ENCODE results near the gene TANGO6.

Gene TANGO6

GRCh38 chr16:68869492-68870088 lies 26.3 kb downstream of the TANGO6 start:
- Histone ChIP-seq H3K9me3 (ENCODE audit: control insufficient read depth, low read depth, low read length) (no peaks in the 10 kb centered on the region), H3K36me3 (ENCODE audit: control insufficient read depth, low read depth, low read length) (no peaks in the 10 kb centered on the region), H3K9ac (ENCODE audit: low read length) (no peak overlapping the region), H3K4me1 (ENCODE audit: control insufficient read depth, low read depth, low read length) (peaks cover 11% of the 10 kb centered on the region), H3K27ac (ENCODE audit: low read length) (no peak overlapping the region), H3K4me3 (ENCODE audit: low read length) (no peak overlapping the region), H3K27me3 (ENCODE audit: control insufficient read depth, insufficient read depth, low read length) (no peaks in the 10 kb centered on the region)

- no peak overlapping the region for H3K4me3 ChIP-seq (ENCODE audit: low read length)
- H3K27me3 ChIP-seq (ENCODE audit: control insufficient read depth, insufficient read depth, low read length) = no peaks in the 10 kb centered on the region
- H3K27ac ChIP-seq (ENCODE audit: low read length) = no peak overlapping the region
- no peak overlapping the region for H3K9ac ChIP-seq (ENCODE audit: low read length)
- peaks cover 11% of the 10 kb centered on the region for H3K4me1 ChIP-seq (ENCODE audit: control insufficient read depth, low read depth, low read length)
- H3K36me3 ChIP-seq (ENCODE audit: control insufficient read depth, low read depth, low read length) = peaks cover 5% of the 10 kb centered on the region
- H3K9me3 ChIP-seq (ENCODE audit: control insufficient read depth, low read depth, low read length) = no peaks in the 10 kb centered on the region
Observed at GRCh38 chr16:68873635-68874471, 30.5 kb downstream of the TANGO6 start.

GRCh38 chr16:68875871-68876270 lies 32.5 kb downstream of the TANGO6 start:
- Histone ChIP-seq H3K4me1 (ENCODE audit: control insufficient read depth, low read depth, low read length) (no peaks in the 10 kb centered on the region), H3K4me3 (ENCODE audit: low read length) (no peak overlapping the region), H3K27ac (ENCODE audit: low read length) (no peak overlapping the region), H3K9ac (ENCODE audit: low read length) (no peak overlapping the region), H3K36me3 (ENCODE audit: control insufficient read depth, low read depth, low read length) (peaks cover 5% of the 10 kb centered on the region), H3K27me3 (ENCODE audit: control insufficient read depth, insufficient read depth, low read length) (no peaks in the 10 kb centered on the region), H3K9me3 (ENCODE audit: control insufficient read depth, low read depth, low read length) (no peaks in the 10 kb centered on the region)

GRCh38 chr16:68883685-68884084 lies 40.4 kb downstream of the TANGO6 start:
- Histone ChIP-seq H3K9me3 (ENCODE audit: control insufficient read depth, low read depth, low read length) (no peaks in the 10 kb centered on the region), H3K9ac (ENCODE audit: low read length) (no peak overlapping the region)

GRCh38 chr16:68884401-68884800 lies 41.1 kb downstream of the TANGO6 start:
- H3K4me1 ChIP-seq (ENCODE audit: control insufficient read depth, low read depth, low read length) = no peaks in the 10 kb centered on the region
- no peak overlapping the region for H3K9ac ChIP-seq (ENCODE audit: low read length)
- no peak overlapping the region for H3K4me3 ChIP-seq (ENCODE audit: low read length)
- H3K27me3 ChIP-seq (ENCODE audit: control insufficient read depth, insufficient read depth, low read length) = no peaks in the 10 kb centered on the region
- H3K36me3 ChIP-seq (ENCODE audit: control insufficient read depth, low read depth, low read length) = no peaks in the 10 kb centered on the region
- H3K27ac ChIP-seq (ENCODE audit: low read length) = no peak overlapping the region
- no peaks in the 10 kb centered on the region for H3K9me3 ChIP-seq (ENCODE audit: control insufficient read depth, low read depth, low read length)

More at GRCh38 chr16:68883685-68884084, 40.4 kb downstream of the TANGO6 start:
- Histone ChIP-seq H3K27me3 (ENCODE audit: control insufficient read depth, insufficient read depth, low read length) (no peaks in the 10 kb centered on the region), H3K36me3 (ENCODE audit: control insufficient read depth, low read depth, low read length) (no peaks in the 10 kb centered on the region), H3K4me1 (ENCODE audit: control insufficient read depth, low read depth, low read length) (no peaks in the 10 kb centered on the region), H3K27ac (ENCODE audit: low read length) (no peak overlapping the region), H3K4me3 (ENCODE audit: low read length) (no peak overlapping the region)

GRCh38 chr16:68884861-68885720 lies 41.8 kb downstream of the TANGO6 start:
- Histone ChIP-seq H3K4me1 (ENCODE audit: control insufficient read depth, low read depth, low read length) (no peaks in the 10 kb centered on the region), H3K27me3 (ENCODE audit: control insufficient read depth, insufficient read depth, low read length) (no peaks in the 10 kb centered on the region), H3K9ac (ENCODE audit: low read length) (no peak overlapping the region), H3K36me3 (ENCODE audit: control insufficient read depth, low read depth, low read length) (no peaks in the 10 kb centered on the region), H3K4me3 (ENCODE audit: low read length) (no peak overlapping the region), H3K9me3 (ENCODE audit: control insufficient read depth, low read depth, low read length) (no peaks in the 10 kb centered on the region), H3K27ac (ENCODE audit: low read length) (no peak overlapping the region)

GRCh38 chr16:68887107-68887506 lies 43.8 kb downstream of the TANGO6 start:
- H3K27me3 ChIP-seq (ENCODE audit: control insufficient read depth, insufficient read depth, low read length) = no peaks in the 10 kb centered on the region
- no peak overlapping the region for H3K9ac ChIP-seq (ENCODE audit: low read length)
- no peak overlapping the region for H3K27ac ChIP-seq (ENCODE audit: low read length)
- no peaks in the 10 kb centered on the region for H3K36me3 ChIP-seq (ENCODE audit: control insufficient read depth, low read depth, low read length)
- H3K9me3 ChIP-seq (ENCODE audit: control insufficient read depth, low read depth, low read length) = no peaks in the 10 kb centered on the region
- no peak overlapping the region for H3K4me3 ChIP-seq (ENCODE audit: low read length)
- H3K4me1 ChIP-seq (ENCODE audit: control insufficient read depth, low read depth, low read length) = no peaks in the 10 kb centered on the region

GRCh38 chr16:68889508-68890150 lies 46.3 kb downstream of the TANGO6 start:
- H3K9ac ChIP-seq (ENCODE audit: low read length) = no peak overlapping the region
- no peaks in the 10 kb centered on the region for H3K4me1 ChIP-seq (ENCODE audit: control insufficient read depth, low read depth, low read length)
- H3K4me3 ChIP-seq (ENCODE audit: low read length) = no peak overlapping the region
- H3K36me3 ChIP-seq (ENCODE audit: control insufficient read depth, low read depth, low read length) = no peaks in the 10 kb centered on the region
- no peaks in the 10 kb centered on the region for H3K9me3 ChIP-seq (ENCODE audit: control insufficient read depth, low read depth, low read length)
- H3K27ac ChIP-seq (ENCODE audit: low read length) = no peak overlapping the region
- no peaks in the 10 kb centered on the region for H3K27me3 ChIP-seq (ENCODE audit: control insufficient read depth, insufficient read depth, low read length)

- Histone ChIP-seq H3K9me3 (ENCODE audit: control insufficient read depth, low read depth, low read length) (no peaks in the 10 kb centered on the region), H3K27me3 (ENCODE audit: control insufficient read depth, insufficient read depth, low read length) (no peaks in the 10 kb centered on the region), H3K27ac (ENCODE audit: low read length) (no peak overlapping the region), H3K36me3 (ENCODE audit: control insufficient read depth, low read depth, low read length) (no peaks in the 10 kb centered on the region), H3K4me3 (ENCODE audit: low read length) (no peak overlapping the region), H3K4me1 (ENCODE audit: control insufficient read depth, low read depth, low read length) (no peaks in the 10 kb centered on the region), H3K9ac (ENCODE audit: low read length) (no peak overlapping the region)
Observed at GRCh38 chr16:68892214-68892613, 48.9 kb downstream of the TANGO6 start.

- Histone ChIP-seq H3K4me3 (ENCODE audit: low read length) (no peak overlapping the region), H3K36me3 (ENCODE audit: control insufficient read depth, low read depth, low read length) (no peaks in the 10 kb centered on the region), H3K9ac (ENCODE audit: low read length) (no peak overlapping the region)
Observed at GRCh38 chr16:68892898-68893297, 49.6 kb downstream of the TANGO6 start.

More at GRCh38 chr16:68892898-68893297, 49.6 kb downstream of the TANGO6 start:
- Histone ChIP-seq H3K4me1 (ENCODE audit: control insufficient read depth, low read depth, low read length) (no peaks in the 10 kb centered on the region), H3K9me3 (ENCODE audit: control insufficient read depth, low read depth, low read length) (no peaks in the 10 kb centered on the region), H3K27ac (ENCODE audit: low read length) (no peak overlapping the region), H3K27me3 (ENCODE audit: control insufficient read depth, insufficient read depth, low read length) (no peaks in the 10 kb centered on the region)

Measured in iPS-18a (cell line).